ENCODE results near the gene PCDHGC5. TPM values are rescaled to one million over a fixed set of nuclear protein-coding genes. Genes with fewer than 3 reads are reported as not detected.

PCDHGC5 gene
- total RNA-seq, 1 experiment from 2014 or later, result 3.4 TPM

DNA sequence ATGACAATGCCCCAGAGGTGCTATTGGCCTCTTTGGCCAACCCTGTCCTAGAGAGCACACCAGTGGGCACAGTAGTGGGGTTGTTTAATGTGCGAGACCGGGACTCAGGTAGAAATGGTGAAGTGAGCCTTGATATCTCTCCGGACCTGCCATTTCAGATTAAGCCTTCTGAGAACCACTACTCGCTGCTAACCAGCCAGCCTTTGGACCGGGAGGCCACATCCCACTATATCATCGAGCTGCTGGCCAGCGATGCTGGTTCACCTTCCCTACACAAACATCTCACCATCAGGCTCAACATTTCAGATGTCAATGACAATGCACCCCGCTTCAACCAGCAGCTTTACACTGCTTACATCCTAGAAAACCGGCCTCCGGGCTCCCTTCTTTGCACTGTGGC lies 1.4 kb downstream of the PCDHGC5 start:
- H3K27me3 ChIP-seq (replicated peaks; ENCODE audit: insufficient read depth, low read depth, low read length, poor library complexity), result no peaks in the 10 kb centered on the region
- intact Hi-C loops (cut with micrococcal nuclease; ENCODE audit: unreplicated experiment), result no loop called here
- no TSS peak for BruUV-seq (replicated peaks)
- ChIA-PET POLR2A (ENCODE audit: low non-redundant PET) (no interaction called here), CTCF (no interaction called here)
- no peaks in the 10 kb centered on the region for H3K9me3 ChIP-seq (ENCODE audit: low read depth, low read length, poor library complexity, severe bottlenecking)
- H3K36me3 ChIP-seq (ENCODE audit: insufficient read depth, low read length, poor library complexity, severe bottlenecking), result peaks cover 17% of the 10 kb centered on the region
- peaks cover 41% of the 10 kb centered on the region for H3K4me1 ChIP-seq (ENCODE audit: insufficient read depth, low read length, poor library complexity, severe bottlenecking)
- DNase-seq (ENCODE audit: low spot score), result no peak
- peak overlapping the region; percentile 50 for H3K27ac ChIP-seq (ENCODE audit: low read depth, low read length, poor library complexity, severe bottlenecking)
- no peak overlapping the region for H3K4me3 ChIP-seq (ENCODE audit: low read depth, low read length, poor library complexity, severe bottlenecking)
- TF ChIP-seq EZH2 (IDR thresholded peaks at IDR 0.05; ENCODE audit: borderline replicate concordance, low read depth, low read length, poor library complexity, severe bottlenecking), result no peak
- TF ChIP-seq CTCF (conservative IDR thresholded peaks at IDR 0.05; ENCODE audit: low read depth, low read length), result no peak

GRCh38 chr5:141490771-141491170 lies 1.9 kb downstream of the PCDHGC5 start:
- H3K9me3 ChIP-seq (ENCODE audit: low read depth, low read length, poor library complexity, severe bottlenecking), result no peaks in the 10 kb centered on the region
- no peak overlapping the region for H3K4me3 ChIP-seq (ENCODE audit: low read depth, low read length, poor library complexity, severe bottlenecking)
- intact Hi-C loops (cut with micrococcal nuclease; ENCODE audit: unreplicated experiment), result no loop called here
- CTCF ChIA-PET, result no interaction called here
- TF ChIP-seq EZH2 (IDR thresholded peaks at IDR 0.05; ENCODE audit: borderline replicate concordance, low read depth, low read length, poor library complexity, severe bottlenecking) (no peak), CTCF (conservative IDR thresholded peaks at IDR 0.05; ENCODE audit: low read depth, low read length) (no peak)
- POLR2A ChIA-PET (ENCODE audit: low non-redundant PET), result no interaction called here
- no peak for DNase-seq (ENCODE audit: low spot score)
- peaks cover 16% of the 10 kb centered on the region for H3K36me3 ChIP-seq (ENCODE audit: insufficient read depth, low read length, poor library complexity, severe bottlenecking)
- H3K4me1 ChIP-seq (ENCODE audit: insufficient read depth, low read length, poor library complexity, severe bottlenecking), result peaks cover 46% of the 10 kb centered on the region
- no peak overlapping the region for H3K27ac ChIP-seq (ENCODE audit: low read depth, low read length, poor library complexity, severe bottlenecking)
- no TSS peak for BruUV-seq (replicated peaks)
- H3K27me3 ChIP-seq (replicated peaks; ENCODE audit: insufficient read depth, low read depth, low read length, poor library complexity), result no peaks in the 10 kb centered on the region

DNA sequence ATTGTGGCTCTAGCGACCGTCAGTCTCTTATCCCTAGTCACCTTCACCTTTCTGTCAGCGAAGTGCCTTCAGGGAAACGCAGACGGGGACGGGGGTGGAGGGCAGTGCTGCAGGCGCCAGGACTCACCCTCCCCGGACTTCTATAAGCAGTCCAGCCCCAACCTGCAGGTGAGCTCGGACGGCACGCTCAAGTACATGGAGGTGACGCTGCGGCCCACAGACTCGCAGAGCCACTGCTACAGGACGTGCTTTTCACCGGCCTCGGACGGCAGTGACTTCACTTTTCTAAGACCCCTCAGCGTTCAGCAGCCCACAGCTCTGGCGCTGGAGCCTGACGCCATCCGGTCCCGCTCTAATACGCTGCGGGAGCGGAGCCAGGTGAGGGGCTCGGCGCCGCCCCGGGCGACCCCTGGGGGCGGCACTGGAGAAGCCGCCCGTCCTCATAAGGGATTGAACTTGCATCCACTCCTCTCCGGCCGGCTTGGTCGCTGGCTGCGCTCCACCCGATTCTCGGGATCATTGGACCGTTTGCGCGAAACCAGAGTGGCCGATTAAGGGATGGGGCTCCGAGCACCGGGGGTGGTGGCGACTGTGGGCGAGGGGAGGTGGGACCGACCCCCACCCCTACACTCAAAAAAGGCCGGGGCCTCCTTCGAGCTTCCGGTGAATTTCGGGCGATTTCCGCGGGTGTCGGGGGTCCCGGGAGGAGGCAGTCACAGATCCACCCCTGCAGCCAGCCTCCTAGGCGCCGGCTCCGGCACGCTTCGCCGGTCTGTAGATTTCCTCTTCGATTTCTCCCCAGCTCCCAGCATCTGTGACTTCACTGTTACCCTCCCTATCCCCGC lies 2.7 kb downstream of the PCDHGC5 start:
- H3K27me3 ChIP-seq (replicated peaks; ENCODE audit: insufficient read depth, low read depth, low read length, poor library complexity), result no peaks in the 10 kb centered on the region
- intact Hi-C loops (cut with micrococcal nuclease; ENCODE audit: unreplicated experiment), result no loop called here
- CTCF ChIA-PET, result no interaction called here
- no peak for DNase-seq (ENCODE audit: low spot score)
- no peak for TF ChIP-seq EZH2 (IDR thresholded peaks at IDR 0.05; ENCODE audit: borderline replicate concordance, low read depth, low read length, poor library complexity, severe bottlenecking)
- TF ChIP-seq CTCF (conservative IDR thresholded peaks at IDR 0.05; ENCODE audit: low read depth, low read length), result no peak
- no peak overlapping the region for H3K4me3 ChIP-seq (ENCODE audit: low read depth, low read length, poor library complexity, severe bottlenecking)
- peak overlapping the region; percentile 94 for H3K27ac ChIP-seq (ENCODE audit: low read depth, low read length, poor library complexity, severe bottlenecking)
- POLR2A ChIA-PET (ENCODE audit: low non-redundant PET), result no interaction called here
- no TSS peak for BruUV-seq (replicated peaks)
- H3K9me3 ChIP-seq (ENCODE audit: low read depth, low read length, poor library complexity, severe bottlenecking), result no peaks in the 10 kb centered on the region
- H3K36me3 ChIP-seq (ENCODE audit: insufficient read depth, low read length, poor library complexity, severe bottlenecking), result peaks cover 16% of the 10 kb centered on the region
- peaks cover 52% of the 10 kb centered on the region for H3K4me1 ChIP-seq (ENCODE audit: insufficient read depth, low read length, poor library complexity, severe bottlenecking)
